ENCODE results near the gene KRT32. TPM values are rescaled to one million over a fixed set of nuclear protein-coding genes. Genes with fewer than 3 reads are reported as not detected.

Gene KRT32
- total RNA-seq, 1 donor from 2014 or later, result not detected

DNA sequence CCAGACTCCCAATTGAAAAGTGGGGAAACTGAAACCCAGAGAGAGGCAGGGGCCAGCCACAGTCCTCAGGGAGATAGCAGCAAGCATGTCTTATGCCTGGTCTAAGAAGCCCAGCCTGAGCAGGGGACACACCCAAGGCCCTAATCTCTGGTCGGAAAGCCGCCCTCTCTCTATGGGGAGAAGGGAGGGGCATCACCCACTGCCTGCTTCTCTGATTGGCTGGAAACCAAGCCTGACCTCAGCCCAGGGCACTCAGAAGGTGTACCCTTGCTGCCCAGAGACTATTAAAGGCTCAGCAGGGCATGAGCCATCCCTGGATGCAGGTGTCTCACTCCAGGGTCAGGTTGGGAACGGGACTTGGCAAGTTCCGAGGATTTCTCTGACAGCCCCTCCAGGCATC is 43.9 kb upstream of the KRT32 start:
- peaks cover 16% of the 10 kb centered on the region for H3K4me1 Mint-ChIP-seq
- Histone ChIP-seq H3K4me2 (no peak overlapping the region), H3K36me3 (no peaks in the 10 kb centered on the region), H3K27me3 (no peaks in the 10 kb centered on the region), H3K27ac (no peak overlapping the region), H3K9ac (no peak overlapping the region), H4K20me1 (ENCODE audit: low read depth) (no peaks in the 10 kb centered on the region), H3K4me1 (peaks cover 15% of the 10 kb centered on the region), H3K79me2 (ENCODE audit: low read depth) (no peaks in the 10 kb centered on the region), H2AFZ (replicated peaks) (no peak overlapping the region), H3F3A (ENCODE audit: low read depth) (no peaks in the 10 kb centered on the region), H3K4me3 (no peak overlapping the region), H3K9me3 (ENCODE audit: low read depth) (no peaks in the 10 kb centered on the region)
- DNase-seq (ENCODE audit: low spot score), result peak; percentile 36
- no peak for TF ChIP-seq EZH2phosphoT487 (IDR thresholded peaks at IDR 0.05)
- TF ChIP-seq, protein P1, sequence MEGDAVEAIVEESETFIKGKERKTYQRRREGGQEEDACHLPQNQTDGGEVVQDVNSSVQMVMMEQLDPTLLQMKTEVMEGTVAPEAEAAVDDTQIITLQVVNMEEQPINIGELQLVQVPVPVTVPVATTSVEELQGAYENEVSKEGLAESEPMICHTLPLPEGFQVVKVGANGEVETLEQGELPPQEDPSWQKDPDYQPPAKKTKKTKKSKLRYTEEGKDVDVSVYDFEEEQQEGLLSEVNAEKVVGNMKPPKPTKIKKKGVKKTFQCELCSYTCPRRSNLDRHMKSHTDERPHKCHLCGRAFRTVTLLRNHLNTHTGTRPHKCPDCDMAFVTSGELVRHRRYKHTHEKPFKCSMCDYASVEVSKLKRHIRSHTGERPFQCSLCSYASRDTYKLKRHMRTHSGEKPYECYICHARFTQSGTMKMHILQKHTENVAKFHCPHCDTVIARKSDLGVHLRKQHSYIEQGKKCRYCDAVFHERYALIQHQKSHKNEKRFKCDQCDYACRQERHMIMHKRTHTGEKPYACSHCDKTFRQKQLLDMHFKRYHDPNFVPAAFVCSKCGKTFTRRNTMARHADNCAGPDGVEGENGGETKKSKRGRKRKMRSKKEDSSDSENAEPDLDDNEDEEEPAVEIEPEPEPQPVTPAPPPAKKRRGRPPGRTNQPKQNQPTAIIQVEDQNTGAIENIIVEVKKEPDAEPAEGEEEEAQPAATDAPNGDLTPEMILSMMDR (IDR thresholded peaks at IDR 0.05), result no peak
- TF ChIP-seq EZH2 (IDR thresholded peaks at IDR 0.05), result no peak
- no peak overlapping the region for H3K27ac Mint-ChIP-seq
- peaks cover 15% of the 10 kb centered on the region for H3K27me3 Mint-ChIP-seq (ENCODE audit: insufficient read depth, low read depth)
- H3K4me3 Mint-ChIP-seq, result no peak overlapping the region
- no peaks in the 10 kb centered on the region for H3K36me3 Mint-ChIP-seq
- no peaks in the 10 kb centered on the region for H3K9me3 Mint-ChIP-seq

DNA sequence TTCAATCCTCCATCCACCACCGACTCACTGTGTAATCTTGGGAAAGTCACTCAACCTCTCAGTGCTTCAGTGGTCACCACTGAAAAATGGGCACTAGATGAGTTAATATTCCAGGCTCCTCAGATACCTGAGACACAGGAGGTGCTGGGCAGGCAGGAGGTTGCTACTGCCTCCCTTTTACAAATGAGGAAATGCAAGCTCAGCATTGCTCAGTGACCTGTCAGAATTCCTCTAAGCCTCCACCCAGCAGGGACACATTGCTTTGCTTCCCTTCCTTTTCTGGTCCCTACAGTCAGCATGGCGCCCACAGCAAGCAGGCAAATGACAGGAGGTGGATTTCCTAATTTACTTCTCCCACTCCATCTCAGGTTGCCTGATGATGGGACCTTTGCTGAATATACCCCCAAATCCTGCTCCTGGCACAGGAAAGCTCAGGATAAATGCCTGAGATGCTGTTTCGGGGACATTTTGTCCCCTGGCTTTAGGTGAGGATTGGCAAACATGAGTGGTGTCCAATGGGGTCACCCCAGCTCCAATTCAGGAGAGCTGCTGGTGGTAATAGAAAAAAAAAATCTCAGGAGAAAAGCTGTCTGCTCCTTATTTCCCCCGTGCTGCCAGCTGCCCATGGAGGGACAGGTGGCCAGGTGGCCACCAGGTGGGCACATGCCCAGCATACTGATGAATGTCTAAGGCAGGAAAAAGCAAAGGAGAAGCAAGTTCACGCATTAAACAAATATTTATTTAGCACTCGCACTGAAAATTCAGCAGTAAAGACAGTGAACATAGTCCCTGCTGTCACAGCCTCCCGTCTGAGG is 43.3 kb upstream of the KRT32 start:
- Mint-ChIP-seq H3K27me3 (ENCODE audit: insufficient read depth, low read depth) (peaks cover 14% of the 10 kb centered on the region), H3K4me1 (peaks cover 16% of the 10 kb centered on the region), H3K36me3 (no peaks in the 10 kb centered on the region), H3K4me3 (no peak overlapping the region), H3K9me3 (no peaks in the 10 kb centered on the region), H3K27ac (peak overlapping the region; percentile 30)
- Histone ChIP-seq H3K4me2 (peak overlapping the region; percentile 5), H3F3A (ENCODE audit: low read depth) (no peaks in the 10 kb centered on the region), H3K79me2 (ENCODE audit: low read depth) (no peaks in the 10 kb centered on the region), H3K27me3 (no peaks in the 10 kb centered on the region), H3K27ac (no peak overlapping the region), H3K4me1 (peaks cover 15% of the 10 kb centered on the region), H3K4me3 (no peak overlapping the region), H4K20me1 (ENCODE audit: low read depth) (no peaks in the 10 kb centered on the region), H3K9ac (no peak overlapping the region), H3K36me3 (no peaks in the 10 kb centered on the region), H3K9me3 (ENCODE audit: low read depth) (no peaks in the 10 kb centered on the region), H2AFZ (replicated peaks) (no peak overlapping the region)
- no peak for TF ChIP-seq EZH2 (IDR thresholded peaks at IDR 0.05)
- TF ChIP-seq EZH2phosphoT487 (IDR thresholded peaks at IDR 0.05), result no peak
- TF ChIP-seq, protein P1 (IDR thresholded peaks at IDR 0.05), result no peak
- no peak for DNase-seq (ENCODE audit: low spot score)

DNA sequence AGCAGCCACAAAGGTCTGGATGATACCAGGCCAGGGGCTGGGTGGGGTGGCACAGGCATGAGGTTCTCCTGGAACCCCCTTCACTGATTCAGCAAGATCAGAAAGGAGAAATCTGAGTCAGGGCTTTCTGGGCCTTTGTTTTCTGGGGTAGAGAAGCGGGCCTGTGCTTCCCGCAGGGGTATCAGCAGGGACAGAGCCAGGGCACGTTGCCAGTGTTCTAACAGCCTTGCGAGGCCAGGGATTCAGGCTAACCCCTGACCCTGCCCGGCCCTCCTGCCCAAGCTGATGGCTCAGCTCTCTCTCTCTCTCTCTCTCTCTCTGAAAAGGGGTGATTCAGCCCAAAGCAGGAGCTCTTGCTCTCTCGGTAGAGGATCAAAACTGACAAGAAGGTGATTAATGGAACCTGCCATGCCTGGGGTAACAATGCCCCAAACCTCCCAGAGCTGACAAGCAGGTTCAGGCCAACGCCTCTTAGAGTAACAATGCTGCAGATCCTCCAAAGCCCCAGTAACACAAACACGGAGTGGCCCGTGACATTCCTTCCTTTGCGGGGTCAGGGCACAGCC is 40.2 kb upstream of the KRT32 start:
- H3K36me3 Mint-ChIP-seq, result no peaks in the 10 kb centered on the region
- Histone ChIP-seq H3K36me3 (no peaks in the 10 kb centered on the region), H3K4me2 (no peak overlapping the region), H3K4me1 (peaks cover 15% of the 10 kb centered on the region), H2AFZ (replicated peaks) (no peak overlapping the region), H3K79me2 (ENCODE audit: low read depth) (no peaks in the 10 kb centered on the region), H3K27ac (no peak overlapping the region), H3K27me3 (no peaks in the 10 kb centered on the region), H3K4me3 (no peak overlapping the region), H3F3A (ENCODE audit: low read depth) (no peaks in the 10 kb centered on the region), H3K9ac (no peak overlapping the region), H3K9me3 (ENCODE audit: low read depth) (no peaks in the 10 kb centered on the region), H4K20me1 (ENCODE audit: low read depth) (no peaks in the 10 kb centered on the region)
- no peak for TF ChIP-seq EZH2phosphoT487 (IDR thresholded peaks at IDR 0.05)
- TF ChIP-seq, protein P1 (IDR thresholded peaks at IDR 0.05), result no peak
- no peak for TF ChIP-seq EZH2 (IDR thresholded peaks at IDR 0.05)
- peaks cover 9% of the 10 kb centered on the region for H3K27me3 Mint-ChIP-seq (ENCODE audit: insufficient read depth, low read depth)
- H3K4me3 Mint-ChIP-seq, result no peak overlapping the region
- H3K4me1 Mint-ChIP-seq, result peaks cover 16% of the 10 kb centered on the region
- no peak for DNase-seq (ENCODE audit: low spot score)
- H3K27ac Mint-ChIP-seq, result peak overlapping the region; percentile 79
- H3K9me3 Mint-ChIP-seq, result no peaks in the 10 kb centered on the region
